Spleen (tissue), 11 donors: ENCODE measurements around the gene PDE4DIP. TPM values are rescaled to one million over a fixed set of nuclear protein-coding genes. Genes with fewer than 3 reads are reported as not detected.
"Not testable (repeated sequence)": the region's sequence is repeated elsewhere in the genome, so short reads cannot be mapped to it uniquely, and the experiment has no call there.

Experiments
- DNase-seq: peaks from one replicate; pipeline ENCODE4 v3.0.0-alpha.2; 2020
- H3K27ac ChIP-seq, 8 donors: fragments of 200-600 bp; sonication (generic) in 7 of 8; 1 replicate in 4 of 8; 2 replicates in 4 of 8; pipeline versions ENCODE4 v1.5.0 to v1.8.0; 2016 to 2021; ENCODE audit warnings: inconsistent platforms in 4 of 8, mild to moderate bottlenecking in 4 of 8, moderate library complexity in 1 of 8
- H3K27me3 ChIP-seq, 7 donors: fragments of 200-600 bp; sonication (generic) in 6 of 7; replicated peaks in 1 of 7; 1 replicate in 4 of 7; 2 replicates in 3 of 7; pipeline versions ENCODE4 v1.5.0 to v1.8.0; 2016 to 2021; ENCODE audit warnings: inconsistent platforms in 3 of 7, mild to moderate bottlenecking in 1 of 7
- H3K36me3 ChIP-seq, 6 donors: fragments of 200-600 bp; sonication (generic) in 5 of 6; 1 replicate in 4 of 6; 2 replicates in 2 of 6; pipeline versions ENCODE4 v1.5.0 to v1.8.0; 2016 to 2021; ENCODE audit warnings: inconsistent platforms in 2 of 6
- H3K4me1 ChIP-seq, 6 donors: fragments of 200-600 bp; sonication (generic) in 5 of 6; 1 replicate in 3 of 6; 2 replicates in 3 of 6; pipeline versions ENCODE4 v1.5.0 to v1.8.0; 2016 to 2021; ENCODE audit warnings: inconsistent platforms in 3 of 6
- H3K4me3 ChIP-seq, 8 donors: fragments of 200-600 bp; sonication (generic) in 7 of 8; 1 replicate in 4 of 8; 2 replicates in 4 of 8; pipeline versions ENCODE4 v1.5.0 to v1.8.0; 2016 to 2021; ENCODE audit warnings: inconsistent platforms in 4 of 8, mild to moderate bottlenecking in 4 of 8, moderate library complexity in 2 of 8
- H3K9me3 ChIP-seq, 8 donors: fragments of 200-600 bp; sonication (generic) in 7 of 8; 1 replicate in 4 of 8; 2 replicates in 4 of 8; pipeline versions ENCODE4 v1.5.0 to v1.8.0; 2016 to 2021; ENCODE audit warnings: inconsistent platforms in 4 of 8
- WGBS, 5 donors: extraction: QIAGEN DNeasy Blood & Tissue Kit in 3 of 5; methylation state at CpG; one replicate each; pipeline versions ENCODE4 v1.1.5 to v1.1.7; 2013 to 2018; 5-methylcytosine and 5-hydroxymethylcytosine counted together
- intact Hi-C: fragments of 100-400 bp; cut with DNase I; formaldehyde crosslinking; loops from one replicate; pipeline ENCODE4 v1.15.0; 2023; ENCODE audit warnings: low total_unique reads
- polyA plus RNA-seq, 3 donors: library from polyadenylated mRNA; stranded (reverse); fragments of 200-250 nt; gene quantifications; one replicate each; pipeline ENCODE4 v1.2.1, GENCODE V29; 2013
- total RNA-seq, 7 donors: library from RNA; depleted of rRNA in 3 of 7; stranded (reverse); fragments of >200 nt in 3 of 7; fragmentation: NEBNext Ultra II Directional in 4 of 7; extraction: Animal tissue kit (Norgen Biotek cat#: 25700) in 4 of 7; gene quantifications; one replicate each; pipeline versions ENCODE4 v1.1.0 to v1.2.1, GENCODE V29; 2016 to 2021
- donor health status: healthy with polysubstance abuse.
- donor health status: DM: no; HTN: no; CAD: no; lungs with moderate emphysema.
- donor health status: DM: no; HTN: no; CAD: no.
- donor health status: Bipolar disorder and iron deficiency.
- donor health status: healthy.
- donor health status: DM: no; HTN: no; CAD: no.
- donor health status: DM: yes; HTN: yes; CAD: no.

The PDE4DIP gene
- total and polyA plus RNA-seq, 10 donors, result 10.1 to 91.3 (median 44.8) TPM

GRCh38 chr1:148845068-148845467, 840 bp downstream of the PDE4DIP start:
- DNase-seq, intact Hi-C loops, H3K27ac ChIP-seq, H3K4me1 ChIP-seq, H3K4me3 ChIP-seq, H3K27me3 ChIP-seq, H3K9me3 ChIP-seq, H3K36me3 ChIP-seq: not testable (repeated sequence)
- WGBS, 5 donors, result no CpG with 5 or more reads among the region's 4 CpGs

- WGBS, 5 donors, result no CpG with 5 or more reads among the region's 2 CpGs
- intact Hi-C loops, H3K27ac ChIP-seq: not testable (repeated sequence)
Measured at GRCh38 chr1:148850347-148850746, 6.1 kb downstream of the PDE4DIP start.

GRCh38 chr1:148850840-148851239, 6.6 kb downstream of the PDE4DIP start:
- intact Hi-C loops, H3K27me3 ChIP-seq, H3K36me3 ChIP-seq, H3K4me3 ChIP-seq, H3K9me3 ChIP-seq, H3K27ac ChIP-seq, DNase-seq, H3K4me1 ChIP-seq: not testable (repeated sequence)

More at GRCh38 chr1:148850347-148850746, 6.1 kb downstream of the PDE4DIP start:
- not testable (repeated sequence) for H3K27me3 ChIP-seq, H3K36me3 ChIP-seq, H3K4me1 ChIP-seq, DNase-seq, H3K4me3 ChIP-seq, H3K9me3 ChIP-seq

GRCh38 chr1:148851684-148852083, 7.5 kb downstream of the PDE4DIP start:
- H3K27me3 ChIP-seq, H3K4me1 ChIP-seq, H3K27ac ChIP-seq, H3K9me3 ChIP-seq, intact Hi-C loops, H3K36me3 ChIP-seq, DNase-seq, H3K4me3 ChIP-seq: not testable (repeated sequence)
- WGBS, 5 donors, result no CpG with 5 or more reads among the region's 2 CpGs

- H3K9me3 ChIP-seq, H3K27ac ChIP-seq, intact Hi-C loops, DNase-seq, H3K27me3 ChIP-seq, H3K36me3 ChIP-seq, H3K4me3 ChIP-seq, H3K4me1 ChIP-seq: not testable (repeated sequence)
- WGBS, 5 donors, result no CpG with 5 or more reads among the region's 5 CpGs
Measured at GRCh38 chr1:148853363-148853762, 9.1 kb downstream of the PDE4DIP start.

GRCh38 chr1:148854063-148854462, 9.8 kb downstream of the PDE4DIP start:
- H3K27me3 ChIP-seq, H3K36me3 ChIP-seq, intact Hi-C loops, H3K4me1 ChIP-seq, H3K9me3 ChIP-seq, H3K27ac ChIP-seq, H3K4me3 ChIP-seq, DNase-seq: not testable (repeated sequence)
- no CpG with 5 or more reads among the region's 6 CpGs for WGBS, 5 donors

GRCh38 chr1:148855367-148855766, 11.1 kb downstream of the PDE4DIP start:
- DNase-seq, H3K9me3 ChIP-seq, H3K27me3 ChIP-seq, H3K36me3 ChIP-seq, H3K27ac ChIP-seq, intact Hi-C loops, H3K4me3 ChIP-seq, H3K4me1 ChIP-seq: not testable (repeated sequence)
- 83% methylated on average over 1 of the region's 5 CpGs; no CpG with 5 or more reads in 4 of the 5 donors for WGBS, 5 donors

GRCh38 chr1:148860049-148860448, 15.8 kb downstream of the PDE4DIP start:
- H3K27ac ChIP-seq, DNase-seq, H3K27me3 ChIP-seq, H3K4me1 ChIP-seq, intact Hi-C loops, H3K36me3 ChIP-seq, H3K4me3 ChIP-seq, H3K9me3 ChIP-seq: not testable (repeated sequence)
- WGBS, 5 donors, result no CpG with 5 or more reads among the region's 2 CpGs

- no CpG with 5 or more reads among the region's 6 CpGs for WGBS, 5 donors
- H3K36me3 ChIP-seq, H3K4me3 ChIP-seq, intact Hi-C loops, H3K4me1 ChIP-seq, H3K27me3 ChIP-seq, H3K9me3 ChIP-seq, DNase-seq, H3K27ac ChIP-seq: not testable (repeated sequence)
Measured at GRCh38 chr1:148860579-148861259, 16.5 kb downstream of the PDE4DIP start.

GRCh38 chr1:148862590-148862989, 18.4 kb downstream of the PDE4DIP start:
- H3K27me3 ChIP-seq, H3K9me3 ChIP-seq, H3K36me3 ChIP-seq, DNase-seq, H3K4me1 ChIP-seq, H3K4me3 ChIP-seq, intact Hi-C loops, H3K27ac ChIP-seq: not testable (repeated sequence)
- WGBS, 5 donors, result no CpG with 5 or more reads among the region's 3 CpGs

- H3K4me1 ChIP-seq, H3K4me3 ChIP-seq, DNase-seq, H3K27me3 ChIP-seq, H3K27ac ChIP-seq, intact Hi-C loops, H3K9me3 ChIP-seq, H3K36me3 ChIP-seq: not testable (repeated sequence)
- WGBS, 5 donors, result no CpG with 5 or more reads among the region's 6 CpGs
Measured at GRCh38 chr1:148868924-148869633, 24.9 kb downstream of the PDE4DIP start.
